ENCODE measurements around the gene VAMP4.

GRCh38 chr1:171711643-171712042 is 30.2 kb downstream of the VAMP4 start:
- TF ChIP-seq POLR2AphosphoS5 (IDR thresholded peaks at IDR 0.05) (no peak), EP300 (conservative IDR thresholded peaks at IDR 0.05; ENCODE audit: poor library complexity, severe bottlenecking) (no peak), TAF1 (IDR thresholded peaks at IDR 0.05; ENCODE audit: low read depth) (no peak), RAD21 (conservative IDR thresholded peaks at IDR 0.05) (no peak), SMC3 (conservative IDR thresholded peaks at IDR 0.05; ENCODE audit: poor library complexity) (no peak)
- TF ChIP-seq, protein P1, sequence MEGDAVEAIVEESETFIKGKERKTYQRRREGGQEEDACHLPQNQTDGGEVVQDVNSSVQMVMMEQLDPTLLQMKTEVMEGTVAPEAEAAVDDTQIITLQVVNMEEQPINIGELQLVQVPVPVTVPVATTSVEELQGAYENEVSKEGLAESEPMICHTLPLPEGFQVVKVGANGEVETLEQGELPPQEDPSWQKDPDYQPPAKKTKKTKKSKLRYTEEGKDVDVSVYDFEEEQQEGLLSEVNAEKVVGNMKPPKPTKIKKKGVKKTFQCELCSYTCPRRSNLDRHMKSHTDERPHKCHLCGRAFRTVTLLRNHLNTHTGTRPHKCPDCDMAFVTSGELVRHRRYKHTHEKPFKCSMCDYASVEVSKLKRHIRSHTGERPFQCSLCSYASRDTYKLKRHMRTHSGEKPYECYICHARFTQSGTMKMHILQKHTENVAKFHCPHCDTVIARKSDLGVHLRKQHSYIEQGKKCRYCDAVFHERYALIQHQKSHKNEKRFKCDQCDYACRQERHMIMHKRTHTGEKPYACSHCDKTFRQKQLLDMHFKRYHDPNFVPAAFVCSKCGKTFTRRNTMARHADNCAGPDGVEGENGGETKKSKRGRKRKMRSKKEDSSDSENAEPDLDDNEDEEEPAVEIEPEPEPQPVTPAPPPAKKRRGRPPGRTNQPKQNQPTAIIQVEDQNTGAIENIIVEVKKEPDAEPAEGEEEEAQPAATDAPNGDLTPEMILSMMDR (IDR thresholded peaks at IDR 0.05; ENCODE audit: poor library complexity, severe bottlenecking), result no peak
